Mesenchymal stem cell (in vitro differentiated cells and primary cell): ENCODE measurements around the gene MS4A8.

ENCODE experiments used
- DNase-seq: peaks from one replicate; pipeline ENCODE4 v3.0.0-alpha.2; 2013
- H2AFZ ChIP-seq: one replicate; pipeline ENCODE4 v1.6.1; 2013; ENCODE audit warnings: low read depth, mild to moderate bottlenecking, control low read depth, inconsistent platforms, low read length, moderate library complexity
- H2AK5ac ChIP-seq: 2 replicates; pipeline ENCODE4 v1.6.1; 2013; ENCODE audit warnings: low read length, moderate library complexity, mild to moderate bottlenecking, inconsistent platforms; ENCODE audit not compliant: severe bottlenecking
- H2BK120ac ChIP-seq: one replicate; pipeline ENCODE4 v1.6.1; 2013; ENCODE audit warnings: low read depth, mild to moderate bottlenecking, inconsistent platforms, low read length, moderate library complexity
- H2BK12ac ChIP-seq, 2 experiments: one replicate each; pipeline ENCODE4 v1.6.1; 2013; ENCODE audit warnings: inconsistent platforms in 2 of 2, low read length in 2 of 2, mild to moderate bottlenecking in 2 of 2, moderate library complexity in 2 of 2, control low read depth in 1 of 2
- H2BK15ac ChIP-seq: one replicate; pipeline ENCODE4 v1.6.1; 2013; ENCODE audit warnings: mild to moderate bottlenecking, low read depth, inconsistent platforms; ENCODE audit not compliant: poor library complexity, severe bottlenecking
- H2BK5ac ChIP-seq: 2 replicates; pipeline ENCODE4 v1.6.1; 2013; ENCODE audit warnings: low read depth, mild to moderate bottlenecking, low read length, control low read depth, inconsistent platforms; ENCODE audit not compliant: poor library complexity, severe bottlenecking
- H3K14ac ChIP-seq, 2 experiments: one replicate each; pipeline ENCODE4 v1.6.1; 2013; ENCODE audit warnings: inconsistent platforms in 2 of 2, low read length in 2 of 2, control low read depth in 1 of 2, mild to moderate bottlenecking in 1 of 2, moderate library complexity in 1 of 2
- H3K18ac ChIP-seq, 2 experiments: one replicate each; pipeline ENCODE4 v1.6.1; 2013; ENCODE audit warnings: inconsistent platforms in 2 of 2, low read length in 2 of 2, control low read depth in 1 of 2, low read depth in 1 of 2, mild to moderate bottlenecking in 1 of 2
- H3K23ac ChIP-seq, 2 experiments: one replicate each; pipeline ENCODE4 v1.6.1; 2013; ENCODE audit warnings: inconsistent platforms in 2 of 2, low read length in 2 of 2, mild to moderate bottlenecking in 2 of 2, moderate library complexity in 2 of 2, control low read depth in 1 of 2
- H3K27ac ChIP-seq: 2 replicates; pipeline ENCODE4 v1.5.1; 2013; ENCODE audit warnings: mild to moderate bottlenecking, moderate library complexity, low read length, control low read depth, inconsistent platforms; ENCODE audit not compliant: poor library complexity, severe bottlenecking
- H3K27me3 ChIP-seq, 2 experiments: 2 replicates each; pipeline versions ENCODE4 v1.6.1 to v1.7.0; 2013; ENCODE audit warnings: low read length in 2 of 2, mild to moderate bottlenecking in 2 of 2, moderate library complexity in 2 of 2, control low read depth in 1 of 2, inconsistent platforms in 1 of 2; ENCODE audit not compliant: control insufficient read depth in 1 of 2, insufficient read depth in 1 of 2
- H3K36me3 ChIP-seq, 2 experiments: 2 replicates each; pipeline versions ENCODE4 v1.6.1 to v1.7.0; 2013; ENCODE audit warnings: low read length in 2 of 2, control low read depth in 1 of 2, inconsistent platforms in 1 of 2, low read depth in 1 of 2, mild to moderate bottlenecking in 1 of 2; ENCODE audit not compliant: insufficient read depth in 2 of 2, control insufficient read depth in 1 of 2
- H3K4ac ChIP-seq, 2 experiments: one replicate each; pipeline ENCODE4 v1.6.1; 2013; ENCODE audit warnings: inconsistent platforms in 2 of 2, low read length in 2 of 2, mild to moderate bottlenecking in 2 of 2, moderate library complexity in 2 of 2, control low read depth in 1 of 2, low read depth in 1 of 2
- H3K4me1 ChIP-seq: 2 replicates; pipeline ENCODE4 v1.6.1; 2013; ENCODE audit warnings: low read depth, low read length, control low read depth; ENCODE audit not compliant: control insufficient read depth, insufficient read depth
- H3K4me2 ChIP-seq: 2 replicates; pipeline ENCODE4 v1.6.1; 2013; ENCODE audit warnings: low read length, mild to moderate bottlenecking, inconsistent platforms; ENCODE audit not compliant: poor library complexity, severe bottlenecking
- H3K4me3 ChIP-seq, 2 experiments: 2 replicates each; pipeline versions ENCODE4 v1.5.1 to v1.7.0; 2013; ENCODE audit warnings: low read length in 2 of 2, mild to moderate bottlenecking in 2 of 2, control low read depth in 1 of 2, low read depth in 1 of 2; ENCODE audit not compliant: insufficient read depth in 1 of 2
- H3K79me1 ChIP-seq: replicated peaks from 2 replicates; pipeline ENCODE4 v1.6.1; 2013; ENCODE audit warnings: mild to moderate bottlenecking, control low read depth, low read length, inconsistent platforms; ENCODE audit not compliant: poor library complexity, severe bottlenecking
- H3K9ac ChIP-seq: 2 replicates; pipeline ENCODE4 v1.7.0; 2013; ENCODE audit warnings: mild to moderate bottlenecking, low read length, moderate library complexity
- H3K9me3 ChIP-seq: 2 replicates; pipeline ENCODE4 v1.7.0; 2013; ENCODE audit warnings: mild to moderate bottlenecking, low read length; ENCODE audit not compliant: control insufficient read depth
- H4K8ac ChIP-seq: one replicate; pipeline ENCODE4 v1.6.1; 2013; ENCODE audit warnings: inconsistent platforms, mild to moderate bottlenecking, low read length, moderate library complexity
- H4K91ac ChIP-seq: one replicate; pipeline ENCODE4 v1.6.1; 2013; ENCODE audit warnings: mild to moderate bottlenecking, low read length, inconsistent platforms
- WGBS: methylation state at CpG from one replicate; pipeline ENCODE4 v1.1.7; 2013; ENCODE audit warnings: mixed read lengths; 5-methylcytosine and 5-hydroxymethylcytosine counted together

The MS4A8 gene

DNA sequence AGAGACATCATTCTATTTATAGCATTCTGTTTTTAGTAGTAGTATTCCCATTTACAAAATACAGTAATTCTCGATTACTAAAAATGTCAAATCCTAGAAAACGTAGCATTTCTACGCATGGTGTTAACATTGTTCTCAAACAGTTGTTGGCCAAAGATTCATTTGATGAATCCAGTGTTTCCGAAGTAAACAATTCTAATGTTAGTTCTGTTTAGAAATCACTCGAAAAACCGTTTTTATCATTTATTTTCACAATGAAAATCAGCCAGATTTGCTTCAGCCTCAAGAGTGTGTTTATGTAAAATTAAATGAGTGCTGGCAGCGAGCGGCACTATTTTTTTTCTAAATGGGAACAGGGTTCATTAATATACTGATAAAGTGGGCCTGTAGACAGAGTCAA is 32.2 kb downstream of the MS4A8 start:
- Histone ChIP-seq H4K8ac (no peak overlapping the region), H2BK120ac (no peak overlapping the region), H2AK5ac (no peak overlapping the region), H3K36me3 (no peaks in the 10 kb centered on the region), H3K14ac (no peak overlapping the region), H3K9me3 (no peaks in the 10 kb centered on the region), H3K9ac (no peak overlapping the region), H3K4me2 (no peak overlapping the region), H3K27ac (no peak overlapping the region), H3K4ac (no peak overlapping the region), H2BK5ac (no peak overlapping the region), H3K23ac (no peak overlapping the region), H4K91ac (no peak overlapping the region), H2AFZ (no peak overlapping the region), H2BK12ac (no peak overlapping the region), H3K18ac (no peak overlapping the region), H3K79me1 (no peaks in the 10 kb centered on the region), H3K27me3 (peaks cover 3 to 24% of the 10 kb centered on the region in 2 experiments), H3K4me3 (no peak overlapping the region), H2BK15ac (no peak overlapping the region), H3K4me1 (no peaks in the 10 kb centered on the region)
- 92% methylated on average over 6 of the region's 8 CpGs for WGBS
- DNase-seq: no peak

DNA sequence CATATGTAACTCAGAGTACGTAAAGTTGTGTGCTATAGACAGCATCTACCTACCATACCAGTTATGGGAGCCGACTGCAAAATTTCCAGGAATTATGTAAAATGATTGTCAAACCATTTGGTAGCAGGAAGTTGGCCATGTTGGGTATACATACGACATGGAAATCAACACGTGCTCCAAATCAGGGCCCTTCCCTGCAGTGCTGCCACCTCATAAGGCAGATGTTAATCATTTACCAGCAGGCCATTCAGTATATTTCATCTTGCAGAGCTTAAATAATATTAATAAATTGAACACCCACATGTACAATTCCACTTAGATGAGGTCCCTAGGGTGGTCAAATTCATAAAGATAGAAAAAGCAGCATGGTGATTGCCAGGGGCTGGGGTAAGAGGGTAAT is 34.9 kb downstream of the MS4A8 start:
- H2AFZ ChIP-seq: no peak overlapping the region
- no peak overlapping the region for H2BK5ac ChIP-seq
- H3K4me1 ChIP-seq: no peaks in the 10 kb centered on the region
- H3K79me1 ChIP-seq: no peaks in the 10 kb centered on the region
- WGBS: 69% methylated on average over 3 of the region's 4 CpGs
- no peak overlapping the region for H4K8ac ChIP-seq
- H3K9ac ChIP-seq: no peak overlapping the region
- H3K18ac ChIP-seq: no peak overlapping the region
- no peaks in the 10 kb centered on the region for H3K36me3 ChIP-seq
- H2AK5ac ChIP-seq: no peak overlapping the region
- DNase-seq: no peak
- no peak overlapping the region for H3K4me3 ChIP-seq
- peaks cover 21 to 22% of the 10 kb centered on the region in 2 experiments for H3K27me3 ChIP-seq
- no peak overlapping the region for H3K4me2 ChIP-seq
- H3K4ac ChIP-seq: no peak overlapping the region
- no peak overlapping the region for H3K14ac ChIP-seq
- no peak overlapping the region for H2BK120ac ChIP-seq
- no peak overlapping the region for H2BK15ac ChIP-seq
- H3K9me3 ChIP-seq: no peaks in the 10 kb centered on the region
- no peak overlapping the region for H4K91ac ChIP-seq
- H3K27ac ChIP-seq: no peak overlapping the region
- H3K23ac ChIP-seq: no peak overlapping the region
- H2BK12ac ChIP-seq: no peak overlapping the region

DNA sequence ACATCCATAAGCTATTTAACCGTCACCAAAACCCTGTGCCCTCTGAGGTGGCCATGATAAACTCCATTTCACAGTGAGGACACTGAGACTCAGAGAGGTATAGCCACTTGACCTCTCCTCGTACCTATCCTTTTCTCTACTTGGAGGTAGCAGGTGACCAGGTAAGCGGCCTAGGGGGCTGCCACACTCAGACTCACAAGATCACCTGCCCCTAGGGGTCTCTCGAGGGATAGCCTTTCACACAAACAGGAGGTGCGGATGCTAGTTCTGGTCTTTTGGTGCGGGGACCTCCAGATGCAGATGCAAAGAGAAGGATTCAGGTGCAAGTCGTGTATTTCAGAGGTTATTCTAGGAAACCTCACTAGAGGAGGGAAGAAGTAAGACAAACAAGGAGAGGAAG is 39.7 kb downstream of the MS4A8 start:
- Histone ChIP-seq H3K9me3 (no peaks in the 10 kb centered on the region), H3K4ac (no peak overlapping the region), H2BK12ac (no peak overlapping the region), H3K18ac (no peak overlapping the region), H3K9ac (no peak overlapping the region), H2AK5ac (no peak overlapping the region), H4K8ac (no peak overlapping the region), H4K91ac (no peak overlapping the region), H3K14ac (no peak overlapping the region), H3K36me3 (no peaks in the 10 kb centered on the region), H3K27ac (no peak overlapping the region), H3K79me1 (no peaks in the 10 kb centered on the region), H3K4me3 (no peak overlapping the region), H2BK15ac (no peak overlapping the region), H3K23ac (no peak overlapping the region), H2BK5ac (no peak overlapping the region), H2AFZ (no peak overlapping the region), H2BK120ac (no peak overlapping the region), H3K4me2 (no peak overlapping the region), H3K4me1 (no peaks in the 10 kb centered on the region), H3K27me3 (peaks cover 16 to 30% of the 10 kb centered on the region in 2 experiments)
- 51% methylated on average over 7 of the region's 7 CpGs for WGBS
- no peak for DNase-seq

DNA sequence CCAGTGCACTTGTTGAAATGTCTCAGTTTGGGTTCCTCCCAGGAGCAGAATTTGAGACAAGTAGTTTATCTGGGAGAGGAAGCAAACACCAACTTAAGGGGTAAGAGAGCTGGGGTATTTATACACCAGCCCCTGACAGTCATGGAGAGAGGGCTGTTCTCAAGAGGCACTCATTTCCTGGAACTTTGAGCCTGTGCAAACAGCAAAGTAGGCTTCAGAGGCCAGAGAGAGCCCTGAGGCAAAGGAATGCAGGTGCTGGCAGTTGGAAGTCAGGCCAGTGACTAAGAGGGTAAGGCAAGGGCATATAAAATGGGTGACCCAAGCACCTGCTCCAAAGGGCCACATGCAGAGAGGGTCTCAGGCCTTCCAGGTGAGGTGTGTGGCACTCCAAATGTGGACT is 41.2 kb downstream of the MS4A8 start:
- no peak overlapping the region for H3K9ac ChIP-seq
- H3K4me2 ChIP-seq: no peak overlapping the region
- H3K4me1 ChIP-seq: no peaks in the 10 kb centered on the region
- H2AK5ac ChIP-seq: no peak overlapping the region
- peaks cover 16 to 34% of the 10 kb centered on the region in 2 experiments for H3K27me3 ChIP-seq
- H3K14ac ChIP-seq: no peak overlapping the region
- H3K36me3 ChIP-seq: no peaks in the 10 kb centered on the region
- no peak overlapping the region for H2BK12ac ChIP-seq
- no peak overlapping the region for H3K18ac ChIP-seq
- no peak overlapping the region for H3K4me3 ChIP-seq
- H3K27ac ChIP-seq: no peak overlapping the region
- no peak overlapping the region for H2BK120ac ChIP-seq
- H2BK5ac ChIP-seq: no peak overlapping the region
- no peak overlapping the region for H4K8ac ChIP-seq
- H3K79me1 ChIP-seq: no peaks in the 10 kb centered on the region
- no peaks in the 10 kb centered on the region for H3K9me3 ChIP-seq
- H3K4ac ChIP-seq: no peak overlapping the region
- DNase-seq: no peak
- no peak overlapping the region for H2AFZ ChIP-seq
- H4K91ac ChIP-seq: no peak overlapping the region
- H2BK15ac ChIP-seq: no peak overlapping the region
- H3K23ac ChIP-seq: no peak overlapping the region
